Superior temporal gyrus (tissue), 1 donor: ENCODE results near the gene ALKBH5.
A peak's percentile ranks its signal among the peaks of the same experiment; 100 is the strongest.

ENCODE experiments used
- DNase-seq: peaks from one replicate; pipeline ENCODE4 v3.0.0-alpha.2; 2016; ENCODE audit errors: extremely low spot score

Gene ALKBH5

DNA sequence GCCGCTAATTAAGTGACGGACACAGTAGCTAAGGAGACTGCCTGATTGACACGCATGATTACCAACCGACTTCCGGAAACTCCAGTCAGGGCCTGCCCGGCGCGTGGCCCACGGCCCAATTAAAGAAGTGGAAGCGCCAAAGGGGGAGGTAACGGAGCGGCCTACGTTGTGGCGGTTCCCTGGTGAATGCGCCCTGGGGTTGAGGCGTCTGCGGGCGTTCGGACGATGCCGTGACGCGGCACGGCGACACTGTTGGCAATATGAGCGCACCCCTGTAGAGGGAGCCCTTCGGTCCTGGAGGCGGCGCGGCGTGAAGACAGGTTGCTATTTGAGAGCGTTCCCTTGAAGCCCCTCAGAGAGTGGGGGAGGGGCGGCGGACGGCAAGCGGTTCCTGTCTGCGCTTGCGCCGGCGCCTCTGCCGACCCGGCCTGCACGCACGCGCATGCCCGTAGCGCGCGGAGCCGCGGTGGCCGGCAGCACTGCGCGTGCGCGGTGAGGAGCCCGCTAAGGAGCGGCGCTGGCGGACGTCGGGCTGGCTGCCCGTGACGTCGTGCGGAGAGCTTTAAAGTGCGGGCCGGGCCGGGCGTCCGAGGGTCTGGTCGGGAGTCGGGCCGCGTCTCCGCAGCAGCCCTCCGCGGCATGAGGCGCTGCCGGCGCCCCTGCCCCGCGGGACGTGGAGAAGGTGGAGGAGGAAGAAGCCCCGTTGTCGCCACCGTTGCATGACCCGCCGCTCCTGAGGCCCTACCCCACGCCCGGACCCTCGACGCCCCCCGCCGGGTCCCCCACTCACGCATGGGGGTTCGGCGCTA lies at the start of gene ALKBH5:
ALKBH5 (plus strand) TSS at position 495 of the 809 bp plus-strand sequence. CDS start 416 bp downstream, outside the sequence.
- peak; percentile 99 for DNase-seq

GRCh38 chr17:18136357-18136756 lies 47.3 kb upstream of the ALKBH5 start:
- DNase-seq = no peak

DNA sequence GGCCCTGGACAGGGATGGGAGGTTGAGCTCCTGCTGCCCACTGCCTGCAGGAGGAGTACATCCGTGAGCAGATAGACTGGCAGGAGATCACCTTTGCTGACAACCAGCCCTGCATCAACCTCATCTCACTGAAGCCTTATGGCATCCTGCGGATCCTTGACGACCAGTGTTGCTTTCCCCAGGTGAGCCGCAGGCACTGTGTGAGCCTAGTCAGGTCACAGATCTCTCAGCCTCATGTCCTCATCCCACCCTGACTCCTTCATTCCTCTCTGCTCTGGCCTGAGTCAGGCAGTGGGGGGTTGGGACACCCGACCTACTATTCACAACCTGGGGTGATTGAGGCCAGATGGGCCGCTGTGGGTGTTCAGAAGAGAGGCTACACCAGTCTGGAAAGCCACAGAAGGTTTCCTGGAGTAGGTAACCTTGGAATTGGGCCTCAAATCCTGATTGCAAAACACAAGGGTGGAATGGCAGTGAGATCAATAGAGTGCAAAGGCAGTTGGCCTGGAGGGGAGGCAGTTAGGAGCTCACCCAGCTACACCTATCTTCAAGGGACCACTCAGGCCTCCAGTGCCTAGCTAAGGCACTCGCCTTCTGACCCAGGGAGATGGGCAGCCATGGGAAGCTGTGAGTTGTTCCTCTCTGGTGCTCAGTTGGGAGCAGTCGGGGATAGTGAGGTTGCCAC lies 45.4 kb upstream of the ALKBH5 start:
- no peak for DNase-seq

DNA sequence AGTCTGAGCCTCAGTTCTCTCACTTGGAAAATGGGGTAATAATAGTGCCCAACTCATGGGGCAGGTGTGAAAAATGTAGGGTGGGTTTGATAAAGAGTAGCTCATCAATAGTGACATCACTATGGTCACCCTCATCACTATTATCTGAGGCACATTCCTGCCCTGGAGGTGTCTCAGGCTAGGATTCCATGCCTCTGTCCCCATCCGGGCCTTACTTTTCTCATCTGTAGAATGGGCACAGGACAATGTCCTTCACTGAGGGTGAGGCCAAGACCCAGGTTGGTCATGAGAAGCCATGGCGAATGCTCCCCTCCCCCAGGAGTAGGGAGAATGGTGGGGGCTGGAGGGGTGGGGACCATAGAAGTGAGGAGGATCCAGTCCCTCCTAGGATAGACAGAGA lies 44.5 kb upstream of the ALKBH5 start:
- no peak for DNase-seq

- no peak for DNase-seq
These were observed 44.1 kb upstream of the ALKBH5 start for GRCh38 chr17:18139498-18139897.

DNA sequence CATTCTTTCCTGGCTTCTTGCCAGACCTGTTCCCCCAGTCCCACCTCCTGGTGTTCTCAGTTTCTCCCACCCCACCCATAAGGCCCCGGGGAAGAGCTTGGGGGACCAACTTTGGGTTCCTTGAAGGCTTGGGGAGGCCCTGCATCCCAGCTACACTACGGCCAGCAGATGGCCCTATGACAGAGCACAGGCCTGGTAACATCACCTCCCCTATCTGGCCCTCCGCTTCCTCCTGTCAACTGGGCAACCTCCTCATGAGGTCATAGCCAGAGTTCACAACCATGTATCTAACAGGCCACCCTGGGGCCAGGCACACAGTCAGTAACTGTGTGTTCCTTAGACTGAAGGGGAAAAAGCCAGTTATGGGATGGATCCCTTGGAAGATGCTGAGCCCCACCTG lies 43.7 kb upstream of the ALKBH5 start:
- no peak for DNase-seq

DNA sequence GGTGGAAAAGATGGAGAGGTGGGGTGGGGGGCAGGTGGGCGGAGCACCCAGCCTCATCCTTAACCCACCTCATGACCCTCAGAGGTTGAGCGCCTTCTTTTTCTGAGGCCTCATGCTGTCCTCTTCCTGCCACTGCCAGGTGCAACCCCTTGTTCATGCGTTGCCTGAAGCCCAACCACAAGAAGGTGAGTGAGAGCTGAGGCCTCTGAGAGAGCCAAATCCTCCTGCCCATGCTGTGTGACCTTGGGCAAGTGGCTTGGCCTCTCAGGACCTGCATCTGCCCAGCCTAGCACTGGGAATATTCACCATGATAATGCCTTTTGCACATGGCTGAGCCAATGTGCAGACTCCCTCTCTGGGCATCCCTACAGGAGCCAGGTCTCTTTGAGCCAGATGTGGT lies 43.0 kb upstream of the ALKBH5 start:
- no peak for DNase-seq

DNA sequence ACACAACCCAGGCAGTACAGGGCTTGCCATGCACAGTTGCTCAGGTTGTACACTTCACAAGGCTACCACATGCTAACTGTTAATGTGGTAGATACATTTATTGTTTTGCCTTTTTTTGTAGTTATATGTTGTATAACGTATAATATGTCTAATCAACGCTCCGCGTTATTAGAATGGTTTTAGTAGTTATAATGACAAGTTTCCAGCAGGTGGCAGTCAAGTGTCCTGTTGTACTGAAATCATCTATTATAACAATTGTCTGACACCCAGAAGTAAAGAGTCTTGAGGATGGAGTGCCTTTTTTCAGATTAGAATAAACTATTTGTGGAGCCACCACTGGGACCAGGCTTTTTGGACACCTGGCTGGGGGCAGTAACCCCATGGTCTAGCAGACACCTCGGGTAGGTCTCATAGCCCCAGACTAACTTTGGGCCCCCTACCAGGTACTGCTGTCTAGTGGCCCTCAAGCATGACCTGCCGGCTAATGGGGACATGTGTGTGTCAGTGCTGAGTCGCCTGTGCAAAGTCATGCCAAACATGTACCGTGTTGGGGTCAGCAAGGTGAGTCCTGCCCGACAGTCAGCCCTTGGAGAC lies 42.3 kb upstream of the ALKBH5 start:
- DNase-seq = peak; percentile 89

- no peak for DNase-seq
These were observed 41.2 kb upstream of the ALKBH5 start for GRCh38 chr17:18142417-18142816.

- DNase-seq = no peak
These were observed 40.3 kb upstream of the ALKBH5 start for GRCh38 chr17:18143044-18143936.

GRCh38 chr17:18144261-18144660 lies 39.4 kb upstream of the ALKBH5 start:
- DNase-seq = no peak

- DNase-seq = no peak
These were observed 38.8 kb upstream of the ALKBH5 start for GRCh38 chr17:18144855-18145254.

GRCh38 chr17:18145811-18146210 lies 37.8 kb upstream of the ALKBH5 start:
- DNase-seq = no peak

DNA sequence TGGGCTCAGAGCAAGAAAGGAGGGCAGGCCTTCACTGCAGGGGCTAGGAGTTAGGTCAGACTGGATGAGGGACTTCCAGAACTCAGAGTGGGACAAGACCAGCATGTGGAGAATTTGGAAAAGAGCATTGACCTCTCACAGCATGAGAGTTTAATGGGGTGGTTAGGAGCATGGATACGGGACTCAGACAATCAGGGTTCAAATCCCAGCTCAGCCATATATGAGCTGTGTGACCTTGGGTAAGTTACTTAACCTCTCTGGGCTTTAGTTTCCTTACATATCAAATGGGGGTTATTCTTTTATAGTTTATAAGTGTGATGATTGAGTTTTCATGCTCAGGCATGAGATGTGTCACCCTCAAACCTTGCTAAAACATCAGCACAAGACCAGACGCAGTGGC lies 37.4 kb upstream of the ALKBH5 start:
- no peak for DNase-seq

DNA sequence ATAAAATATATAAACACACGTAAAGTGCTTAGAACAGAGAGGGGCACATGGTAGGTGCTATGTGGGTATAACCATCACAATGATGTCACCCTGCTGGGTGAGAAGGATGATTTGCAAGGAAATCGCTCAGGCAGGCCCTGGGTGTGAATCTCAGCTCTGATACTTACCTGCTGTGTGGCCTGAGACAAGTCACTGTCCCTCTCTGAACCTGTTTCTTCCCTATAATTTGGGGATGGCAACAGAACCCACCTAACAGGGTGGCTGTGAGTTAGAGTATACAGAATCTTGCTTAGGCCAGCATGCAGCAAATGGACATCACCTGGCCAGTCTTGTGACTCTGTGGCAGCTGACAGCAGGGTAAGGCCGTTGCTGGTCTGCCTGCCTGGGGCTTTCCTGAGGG lies 36.6 kb upstream of the ALKBH5 start:
- DNase-seq = no peak

DNA sequence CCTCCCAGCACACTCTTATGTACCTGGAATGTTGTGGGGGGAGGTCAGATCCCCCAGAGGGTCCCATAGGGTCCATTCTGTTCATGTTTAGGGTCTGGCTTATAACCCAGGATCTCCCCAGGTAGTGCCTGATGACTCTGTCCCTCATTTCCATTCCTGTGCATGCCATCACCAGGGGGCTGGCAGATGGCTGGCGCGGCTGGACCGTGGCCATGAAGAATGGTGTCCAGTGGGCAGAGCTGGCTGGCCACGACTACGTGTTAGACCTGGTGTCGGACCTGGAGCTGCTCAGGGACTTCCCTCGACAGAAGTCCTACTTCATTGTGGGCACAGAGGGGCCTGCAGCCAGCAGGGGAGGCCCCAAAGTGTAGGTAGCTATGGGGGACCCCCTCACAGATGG lies 35.0 kb upstream of the ALKBH5 start:
- no peak for DNase-seq

DNA sequence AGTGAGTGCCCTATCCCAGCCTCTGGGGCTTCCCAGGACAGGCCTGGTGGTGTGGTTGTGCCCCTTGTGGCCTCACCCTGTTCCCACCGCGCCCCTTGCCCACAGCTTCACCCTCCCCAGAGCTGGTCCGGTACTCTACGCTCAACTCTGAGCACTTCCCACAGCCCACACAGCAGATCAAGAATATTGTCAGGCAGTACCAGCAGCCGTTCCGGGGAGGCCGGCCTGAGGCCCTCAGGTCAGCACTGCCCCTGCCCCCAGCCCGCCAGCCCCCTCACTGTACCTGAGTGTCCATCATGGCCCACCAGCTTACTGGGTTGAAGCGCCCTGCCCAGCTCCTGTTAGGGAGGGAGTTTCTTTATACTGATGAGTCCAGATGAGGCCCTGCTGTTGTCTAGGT lies 32.3 kb upstream of the ALKBH5 start:
- no peak for DNase-seq

DNA sequence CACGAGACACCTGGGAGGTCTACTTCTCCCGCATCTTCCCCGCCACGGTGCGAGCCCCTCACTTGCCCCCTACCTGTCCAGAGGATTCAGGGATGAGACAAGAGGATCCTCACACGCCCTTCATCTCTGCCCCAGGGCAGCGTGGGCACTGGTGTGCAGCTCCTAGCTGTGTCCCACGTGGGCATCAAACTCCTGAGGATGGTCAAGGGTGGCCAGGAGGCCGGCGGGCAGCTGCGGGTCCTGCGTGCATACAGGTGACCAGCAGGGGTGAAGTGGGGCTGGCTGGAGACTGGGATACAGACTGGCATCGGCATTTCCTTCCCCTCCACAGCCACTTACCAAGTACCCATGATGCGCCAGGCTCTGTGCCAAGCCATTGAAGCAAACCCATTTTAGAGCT lies 28.4 kb upstream of the ALKBH5 start:
- no peak for DNase-seq

DNA sequence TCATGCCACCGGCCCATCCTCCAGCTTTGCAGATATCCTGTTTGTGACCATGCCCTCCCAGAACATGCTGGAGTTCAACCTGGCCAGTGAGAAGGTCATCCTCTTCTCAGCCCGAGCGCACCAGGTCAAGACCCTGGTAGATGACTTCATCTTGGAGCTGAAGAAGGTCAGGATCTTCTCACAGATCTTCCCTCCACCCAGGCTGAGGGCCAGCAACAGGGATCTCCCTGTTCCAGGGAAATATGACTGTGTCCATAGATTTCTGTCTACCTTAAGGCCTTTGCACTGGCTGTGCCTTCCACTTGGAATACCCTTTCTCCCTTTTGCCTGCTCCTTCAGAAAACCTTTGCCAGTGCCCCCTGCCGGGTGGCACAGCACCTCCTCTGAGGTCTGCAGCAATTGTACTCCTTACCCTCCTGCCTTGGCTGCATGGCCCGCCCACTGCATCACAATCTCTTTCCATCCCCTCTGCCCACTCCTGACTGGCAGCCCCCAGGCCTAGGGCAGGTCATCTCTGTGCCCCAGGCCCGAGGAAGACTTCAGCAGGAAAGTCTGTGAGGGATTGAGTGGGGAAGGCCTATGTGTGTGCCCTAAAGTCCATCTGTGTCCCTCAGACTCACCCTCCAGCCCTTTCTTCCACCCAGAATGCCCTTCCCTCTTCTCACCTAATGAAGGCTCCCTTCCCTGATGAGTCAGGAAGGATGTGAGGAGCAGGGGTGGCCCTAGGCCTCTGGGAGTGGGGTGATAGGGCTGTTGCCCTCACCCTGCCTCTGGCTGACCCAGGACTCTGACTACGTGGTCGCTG lies 27.3 kb upstream of the ALKBH5 start:
- DNase-seq = no peak

- DNase-seq = no peak
These were observed 26.7 kb upstream of the ALKBH5 start for GRCh38 chr17:18156976-18157280.

GRCh38 chr17:18157354-18157985 lies 26.2 kb upstream of the ALKBH5 start:
- DNase-seq = no peak
